HG03469 (cell line): ENCODE data around the gene RPS19.

ENCODE experiments used
- ATAC-seq: cut with Tn5 transposase; IDR thresholded peaks from one replicate; pipeline ENCODE4 v1.9.1; 2021; ENCODE audit warnings: mild to moderate bottlenecking, moderate library complexity, moderate number of reproducible peaks; ENCODE audit not compliant: unreplicated experiment

RPS19 gene

DNA sequence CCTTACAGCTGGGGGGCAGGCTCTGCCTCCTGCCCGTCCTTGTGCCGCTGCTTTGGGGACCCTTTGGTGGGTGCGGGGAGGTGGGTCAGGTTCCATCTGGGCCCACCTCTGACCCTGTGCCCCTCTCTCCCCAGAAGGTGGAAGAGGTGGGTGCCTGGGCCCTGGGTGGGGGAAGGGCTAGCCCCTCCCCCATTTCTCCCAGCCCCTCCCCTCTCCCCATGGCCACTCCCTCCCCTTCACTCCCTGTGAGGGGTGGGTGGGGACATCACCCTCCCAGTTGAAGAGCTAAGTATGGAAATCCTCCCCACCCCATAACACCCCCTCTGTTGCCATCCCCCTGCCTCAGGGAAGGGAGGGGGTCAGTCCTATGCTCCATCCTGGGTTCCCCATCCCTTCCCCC, 37.1 kb downstream of the RPS19 start:
- ATAC-seq = no peak

GRCh38 chr19:41897820-41898219, 37.8 kb downstream of the RPS19 start:
- no peak for ATAC-seq

DNA sequence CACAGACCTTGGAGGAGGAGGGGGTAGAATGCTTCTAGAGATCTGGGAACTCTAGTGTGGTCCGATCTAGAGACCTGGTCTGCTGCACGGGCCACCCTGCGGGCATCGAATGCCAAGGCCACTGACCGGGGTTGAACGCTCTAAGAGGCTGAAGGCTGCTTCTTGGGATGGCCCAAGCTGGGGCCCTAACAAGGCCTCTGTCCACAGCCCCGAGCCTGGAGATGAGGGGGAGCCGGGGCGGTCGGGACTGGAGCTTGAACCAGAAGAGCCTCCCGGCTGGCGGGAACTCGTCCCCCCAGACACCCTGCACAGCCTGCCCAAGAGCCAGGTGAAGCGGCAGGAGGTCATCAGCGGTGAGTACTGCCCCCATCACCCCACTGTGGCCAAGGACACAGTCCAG, 38.2 kb downstream of the RPS19 start:
- no peak for ATAC-seq

DNA sequence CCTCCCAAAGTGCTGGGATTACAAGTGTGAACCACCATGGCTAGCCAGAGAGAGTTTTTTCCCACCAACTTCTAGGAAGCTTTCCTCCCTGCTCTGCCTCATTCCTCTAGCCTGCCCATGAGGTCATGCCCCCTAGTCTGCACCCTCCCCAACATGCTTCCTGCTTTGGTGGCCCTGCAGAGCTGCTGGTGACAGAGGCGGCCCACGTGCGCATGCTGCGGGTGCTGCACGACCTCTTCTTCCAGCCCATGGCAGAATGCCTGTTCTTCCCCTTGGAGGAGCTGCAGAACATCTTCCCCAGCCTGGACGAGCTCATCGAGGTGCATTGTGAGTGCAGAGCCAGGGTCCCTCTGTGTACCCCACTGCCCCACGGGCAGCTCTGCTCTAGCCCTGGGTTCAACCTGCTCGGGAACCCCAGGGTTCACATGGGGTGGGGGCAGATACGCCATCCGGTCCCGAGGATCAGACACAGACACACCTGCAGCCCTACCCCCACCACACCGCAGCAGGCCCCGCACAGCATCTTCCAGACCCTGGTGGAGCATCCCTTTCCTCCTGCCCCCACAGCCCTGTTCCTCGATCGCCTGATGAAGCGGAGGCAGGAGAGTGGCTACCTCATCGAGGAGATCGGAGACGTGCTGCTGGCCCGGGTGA, 41.8 kb downstream of the RPS19 start:
- ATAC-seq = no peak

- ATAC-seq = no peak
These were observed 42.5 kb downstream of the RPS19 start for GRCh38 chr19:41902594-41902993.

DNA sequence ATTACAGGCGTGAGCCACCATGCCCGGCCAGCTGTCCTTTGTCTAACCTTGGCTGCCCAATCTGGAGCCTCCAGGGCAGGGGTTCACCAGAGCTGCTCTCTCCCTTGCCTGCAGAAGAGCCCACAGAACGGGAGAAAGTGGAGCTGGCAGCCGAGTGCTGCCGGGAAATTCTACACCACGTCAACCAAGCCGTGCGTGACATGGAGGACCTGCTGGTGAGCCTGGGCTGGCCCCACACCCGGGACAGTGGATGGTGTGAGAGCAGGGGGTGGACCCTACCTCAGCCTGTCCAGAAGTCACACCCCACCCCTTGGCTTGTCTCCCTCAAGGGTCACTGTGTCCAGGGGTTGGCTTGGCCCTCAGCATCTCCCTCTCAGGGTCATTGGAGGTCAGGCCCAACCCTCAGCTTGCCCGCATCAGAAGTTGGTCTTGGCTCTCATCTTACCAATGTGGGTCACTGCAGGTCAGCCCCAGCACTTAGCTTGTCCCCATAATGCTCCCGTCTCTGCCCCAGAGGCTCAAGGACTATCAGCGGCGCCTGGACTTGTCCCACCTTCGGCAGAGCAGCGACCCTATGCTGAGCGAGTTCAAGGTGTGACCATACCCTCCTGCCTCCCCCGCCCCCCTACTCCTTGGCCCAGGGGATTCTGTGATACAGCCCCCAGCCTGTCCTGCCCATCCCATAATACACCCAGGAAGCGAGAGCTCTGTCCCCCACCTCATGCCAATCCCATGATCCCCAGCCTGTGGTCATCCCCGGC, 43.3 kb downstream of the RPS19 start:
- ATAC-seq = no peak

- ATAC-seq = no peak
These were observed 44.2 kb downstream of the RPS19 start for GRCh38 chr19:41904118-41904870.

DNA sequence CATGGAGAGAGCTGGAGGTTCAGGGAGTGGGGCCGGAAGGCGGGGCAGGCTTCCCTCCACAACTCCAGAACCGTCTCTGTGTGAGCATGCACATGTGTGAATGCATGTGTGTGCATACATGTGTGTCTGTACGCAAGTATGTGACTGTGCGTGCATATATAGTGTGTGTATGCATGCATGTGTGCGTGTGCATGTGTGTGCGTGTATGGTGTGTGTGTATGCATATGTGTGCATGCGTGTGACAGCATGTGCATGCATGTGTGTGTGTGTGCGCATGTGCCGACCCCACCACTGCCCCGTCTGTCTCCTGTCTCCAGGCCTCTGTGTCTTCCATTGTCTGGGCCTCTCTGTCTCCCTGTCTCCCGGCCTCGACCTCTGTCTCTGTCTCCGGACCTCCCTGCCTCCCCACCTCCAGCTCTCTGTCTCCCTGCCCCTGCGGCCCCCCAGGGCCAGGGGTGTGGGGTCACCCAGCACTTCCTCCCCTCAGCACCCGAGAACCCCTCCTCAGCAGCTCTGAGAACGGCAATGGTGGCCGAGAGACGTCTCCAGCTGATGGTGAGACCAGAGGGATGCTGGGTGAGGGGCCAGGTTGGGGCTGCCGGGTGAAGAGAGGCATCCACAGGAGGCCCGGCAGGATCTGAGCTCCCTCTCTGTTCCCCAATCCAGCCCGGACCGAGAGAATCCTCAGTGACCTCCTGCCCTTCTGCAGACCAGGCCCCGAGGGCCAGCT, 45.4 kb downstream of the RPS19 start:
- ATAC-seq = no peak

- no peak for ATAC-seq
These were observed 46.2 kb downstream of the RPS19 start for GRCh38 chr19:41906271-41906670.

DNA sequence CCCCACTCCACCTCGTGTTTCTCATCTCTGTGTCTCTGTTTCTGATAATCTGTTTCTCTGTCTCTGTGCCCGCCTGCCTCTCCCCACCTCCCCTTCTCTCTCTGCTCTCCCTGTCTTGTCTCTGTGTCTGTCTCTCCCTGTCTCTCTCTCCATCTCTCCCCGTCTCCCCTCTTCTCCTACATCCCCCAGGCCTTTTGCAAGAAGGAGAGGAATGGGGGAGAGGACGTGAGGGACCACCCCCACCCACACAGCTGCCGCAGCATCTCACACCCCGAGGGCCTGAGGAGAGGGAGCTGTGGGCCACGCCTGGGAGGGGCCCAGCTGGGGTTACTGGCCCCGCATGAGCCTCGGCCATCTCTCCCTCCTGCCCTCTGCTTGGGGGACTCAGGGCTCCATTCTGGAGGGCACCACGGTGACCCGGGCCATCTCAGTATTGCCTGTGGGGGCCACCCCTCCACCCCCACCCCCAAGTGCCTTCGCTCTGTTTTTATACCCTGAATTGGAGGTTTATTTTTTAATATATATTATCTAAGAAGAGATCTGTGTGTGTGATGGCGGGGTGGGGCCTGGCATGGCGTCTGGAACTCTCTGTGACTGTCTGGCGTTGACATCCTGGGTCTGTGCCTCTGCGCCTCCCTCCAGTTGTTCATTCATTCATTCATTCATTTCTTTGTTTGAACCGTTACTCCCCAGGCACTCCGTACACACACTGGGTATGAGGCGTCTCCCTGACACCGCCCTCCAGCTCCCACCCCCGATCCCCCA, 47.0 kb downstream of the RPS19 start:
- ATAC-seq = no peak

- ATAC-seq = no peak
These were observed 48.0 kb downstream of the RPS19 start for GRCh38 chr19:41907994-41908615.

DNA sequence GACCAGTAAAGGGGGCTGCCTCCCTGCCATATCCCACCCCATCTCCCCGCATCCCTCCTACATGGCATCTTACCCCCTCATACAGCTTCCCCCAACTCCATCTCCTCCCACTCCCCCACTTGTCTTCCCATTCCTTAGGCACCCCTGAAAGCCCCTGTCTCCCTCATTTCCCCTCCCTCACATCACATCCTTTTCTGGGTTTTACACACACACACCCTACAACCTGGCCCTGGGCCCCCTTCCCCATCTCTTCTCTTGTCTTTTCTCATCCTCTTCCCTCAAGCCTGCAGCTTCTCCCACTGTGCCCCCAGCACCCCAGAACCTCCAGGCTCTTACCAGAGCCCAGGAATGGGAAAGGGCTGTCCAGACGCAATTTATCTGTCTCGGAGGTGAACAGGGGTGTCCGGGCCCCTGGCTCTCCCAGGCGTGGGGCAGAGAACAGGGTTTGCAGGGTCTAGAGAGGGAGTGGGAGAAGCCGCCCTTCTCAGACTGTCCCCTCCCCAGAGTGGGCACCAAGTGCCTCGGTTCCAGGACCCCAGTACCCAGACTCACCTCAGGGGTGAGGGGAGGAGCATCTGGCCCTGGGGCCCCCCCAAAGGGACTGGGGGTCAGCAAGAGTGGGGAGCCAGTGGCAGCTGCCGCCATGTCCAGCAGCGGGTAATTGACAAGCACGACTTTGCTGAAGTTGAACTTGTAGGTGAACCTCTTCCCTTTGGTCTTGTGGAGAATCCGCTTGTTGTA, 48.8 kb downstream of the RPS19 start:
- no peak for ATAC-seq

GRCh38 chr19:41909706-41910105, 49.7 kb downstream of the RPS19 start:
- ATAC-seq = no peak

GRCh38 chr19:41910240-41910991, 50.4 kb downstream of the RPS19 start:
- ATAC-seq = no peak

- ATAC-seq = no peak
These were observed 51.2 kb downstream of the RPS19 start for GRCh38 chr19:41910992-41911888.

DNA sequence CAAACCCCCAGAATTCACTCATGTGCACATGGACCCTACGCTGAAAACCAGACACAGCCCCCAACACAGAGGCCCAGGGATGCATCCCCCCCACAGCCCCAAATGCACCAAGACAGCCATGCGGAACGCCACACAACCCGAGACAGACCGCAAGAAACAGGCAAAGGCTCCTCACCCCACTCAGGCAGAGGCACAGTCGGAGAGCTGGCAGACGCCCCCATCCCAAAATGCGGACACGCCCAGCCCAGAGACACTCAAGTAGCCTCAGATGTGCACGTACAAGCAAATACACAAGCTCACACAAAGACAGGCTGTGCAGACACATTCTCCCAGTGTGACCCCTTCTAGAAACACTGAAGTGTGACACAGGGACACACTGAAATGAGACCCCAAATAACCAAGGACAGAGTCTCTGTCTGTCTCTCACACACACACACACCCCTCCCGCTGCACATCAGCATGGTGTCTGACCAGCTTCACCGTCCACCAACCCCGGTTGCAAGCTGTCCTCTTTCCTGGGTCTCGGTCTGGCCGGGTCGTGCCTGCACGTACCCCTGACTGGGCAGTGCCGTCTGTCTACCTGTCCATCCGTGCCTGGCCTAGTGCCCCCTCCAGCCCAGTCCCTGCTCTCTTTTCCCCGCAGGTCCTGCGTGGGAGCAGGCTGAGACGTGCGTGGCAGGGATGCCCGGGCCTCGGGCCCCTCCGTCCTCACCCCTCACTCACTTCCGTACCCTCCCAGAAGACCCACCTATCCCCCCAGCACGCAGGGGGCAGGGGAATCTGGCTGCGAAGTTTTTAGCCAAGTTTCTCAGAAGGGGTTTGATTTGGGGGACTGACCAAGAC, 52.1 kb downstream of the RPS19 start:
- ATAC-seq = no peak
